GM12872 (cell line): ENCODE data around the gene ADCYAP1.

ENCODE experiments used
- CTCF ChIP-seq: IDR thresholded peaks from 3 replicates; pipeline ENCODE4 v1.5.1; 2011; ENCODE audit warnings: low read depth, mild to moderate bottlenecking, low read length, moderate library complexity; ENCODE audit not compliant: insufficient read depth

The ADCYAP1 gene

GRCh38 chr18:906416-907114, 1.9 kb downstream of the ADCYAP1 start:
- no peak for TF ChIP-seq CTCF

GRCh38 chr18:907115-907884, 2.6 kb downstream of the ADCYAP1 start:
- no peak for TF ChIP-seq CTCF

GRCh38 chr18:907885-908757, 3.5 kb downstream of the ADCYAP1 start:
- no peak for TF ChIP-seq CTCF

GRCh38 chr18:908758-909724, 4.4 kb downstream of the ADCYAP1 start:
- TF ChIP-seq CTCF: no peak

- TF ChIP-seq CTCF: no peak
These were observed 5.6 kb downstream of the ADCYAP1 start for GRCh38 chr18:910247-910646.

- no peak for TF ChIP-seq CTCF
These were observed 6.4 kb downstream of the ADCYAP1 start for GRCh38 chr18:911025-911424.
